ENCODE results near the gene GTPBP2.

DNA sequence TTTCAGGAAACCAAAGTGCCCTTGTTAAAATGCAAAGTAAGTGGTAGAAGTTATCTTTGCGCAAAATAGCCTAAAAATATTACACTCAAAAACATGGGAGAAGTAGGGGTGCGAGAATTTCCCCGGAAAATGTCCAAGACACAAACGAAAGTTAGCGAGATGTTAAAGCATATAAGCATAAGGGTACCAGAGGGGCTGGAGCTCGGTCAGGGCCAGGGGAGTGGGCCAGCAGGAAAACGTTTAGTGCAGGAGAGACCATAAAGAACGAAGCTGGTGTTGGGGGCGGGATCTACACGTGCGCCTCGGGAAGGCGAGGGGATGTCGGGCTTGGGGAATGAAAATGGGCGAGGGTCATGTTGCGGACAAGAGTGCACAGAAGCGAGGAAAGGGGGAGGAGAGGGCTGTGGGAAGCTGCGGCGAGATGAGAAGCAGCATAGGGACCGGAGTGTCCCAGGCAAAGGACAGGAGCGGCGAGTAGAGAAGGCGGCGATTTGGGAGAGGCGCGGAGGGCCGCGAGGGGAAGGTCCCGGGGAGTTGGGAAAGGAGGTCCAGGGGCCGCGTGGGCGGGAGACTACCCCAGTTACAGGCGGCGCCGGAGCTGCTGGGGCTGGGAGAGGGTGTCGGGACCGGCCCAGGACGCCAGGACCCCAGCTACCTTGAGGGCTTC is 53.8 kb downstream of the GTPBP2 start:
- TF ChIP-seq, protein P1, sequence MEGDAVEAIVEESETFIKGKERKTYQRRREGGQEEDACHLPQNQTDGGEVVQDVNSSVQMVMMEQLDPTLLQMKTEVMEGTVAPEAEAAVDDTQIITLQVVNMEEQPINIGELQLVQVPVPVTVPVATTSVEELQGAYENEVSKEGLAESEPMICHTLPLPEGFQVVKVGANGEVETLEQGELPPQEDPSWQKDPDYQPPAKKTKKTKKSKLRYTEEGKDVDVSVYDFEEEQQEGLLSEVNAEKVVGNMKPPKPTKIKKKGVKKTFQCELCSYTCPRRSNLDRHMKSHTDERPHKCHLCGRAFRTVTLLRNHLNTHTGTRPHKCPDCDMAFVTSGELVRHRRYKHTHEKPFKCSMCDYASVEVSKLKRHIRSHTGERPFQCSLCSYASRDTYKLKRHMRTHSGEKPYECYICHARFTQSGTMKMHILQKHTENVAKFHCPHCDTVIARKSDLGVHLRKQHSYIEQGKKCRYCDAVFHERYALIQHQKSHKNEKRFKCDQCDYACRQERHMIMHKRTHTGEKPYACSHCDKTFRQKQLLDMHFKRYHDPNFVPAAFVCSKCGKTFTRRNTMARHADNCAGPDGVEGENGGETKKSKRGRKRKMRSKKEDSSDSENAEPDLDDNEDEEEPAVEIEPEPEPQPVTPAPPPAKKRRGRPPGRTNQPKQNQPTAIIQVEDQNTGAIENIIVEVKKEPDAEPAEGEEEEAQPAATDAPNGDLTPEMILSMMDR (IDR thresholded peaks at IDR 0.05): no peak
- no peak for TF ChIP-seq POLR2AphosphoS5 (IDR thresholded peaks at IDR 0.05; ENCODE audit: low read depth, low read length)
